ENCODE data around the gene CCDC102B.

DNA sequence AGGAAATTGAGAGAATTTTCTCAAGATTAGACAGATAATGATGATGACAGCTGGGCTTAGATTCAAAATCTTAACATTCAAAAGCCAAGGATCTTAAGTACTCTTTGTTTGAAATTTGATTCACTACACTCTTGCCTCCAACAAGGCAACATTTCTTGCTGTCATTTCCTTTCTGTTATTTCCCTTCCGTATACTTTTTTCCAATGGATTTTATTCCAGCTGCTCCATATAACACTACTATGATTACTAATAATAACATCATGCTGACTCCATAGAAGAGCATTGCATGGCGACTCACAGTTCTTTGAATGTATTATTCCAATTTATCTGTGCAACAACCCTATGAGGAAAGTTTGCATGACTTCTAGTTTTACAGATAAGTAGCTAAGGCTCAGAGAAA is 33.9 kb upstream of the CCDC102B start:
- TF ChIP-seq POLR2A (IDR thresholded peaks at IDR 0.05): no peak
- TF ChIP-seq, protein P1, sequence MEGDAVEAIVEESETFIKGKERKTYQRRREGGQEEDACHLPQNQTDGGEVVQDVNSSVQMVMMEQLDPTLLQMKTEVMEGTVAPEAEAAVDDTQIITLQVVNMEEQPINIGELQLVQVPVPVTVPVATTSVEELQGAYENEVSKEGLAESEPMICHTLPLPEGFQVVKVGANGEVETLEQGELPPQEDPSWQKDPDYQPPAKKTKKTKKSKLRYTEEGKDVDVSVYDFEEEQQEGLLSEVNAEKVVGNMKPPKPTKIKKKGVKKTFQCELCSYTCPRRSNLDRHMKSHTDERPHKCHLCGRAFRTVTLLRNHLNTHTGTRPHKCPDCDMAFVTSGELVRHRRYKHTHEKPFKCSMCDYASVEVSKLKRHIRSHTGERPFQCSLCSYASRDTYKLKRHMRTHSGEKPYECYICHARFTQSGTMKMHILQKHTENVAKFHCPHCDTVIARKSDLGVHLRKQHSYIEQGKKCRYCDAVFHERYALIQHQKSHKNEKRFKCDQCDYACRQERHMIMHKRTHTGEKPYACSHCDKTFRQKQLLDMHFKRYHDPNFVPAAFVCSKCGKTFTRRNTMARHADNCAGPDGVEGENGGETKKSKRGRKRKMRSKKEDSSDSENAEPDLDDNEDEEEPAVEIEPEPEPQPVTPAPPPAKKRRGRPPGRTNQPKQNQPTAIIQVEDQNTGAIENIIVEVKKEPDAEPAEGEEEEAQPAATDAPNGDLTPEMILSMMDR (IDR thresholded peaks at IDR 0.05): no peak

Data from testis (tissue), 2 donors.